Progenitor cell of endocrine pancreas (in vitro differentiated cells): ENCODE measurements around the gene PCDHGA1. TPM values are rescaled to one million over a fixed set of nuclear protein-coding genes. Genes with fewer than 3 reads are reported as not detected.

ENCODE experiments used
- DNase-seq: peaks from one replicate; pipeline ENCODE4 v3.0.0; 2021; ENCODE audit warnings: low spot score; ENCODE audit not compliant: unreplicated experiment
- H3K27ac Mint-ChIP-seq: 2 replicates; pipeline ENCODE4 v1.8.0; 2021; ENCODE audit warnings: mild to moderate bottlenecking, moderate library complexity, mixed read lengths
- H3K27me3 Mint-ChIP-seq: 2 replicates; pipeline ENCODE4 v1.8.0; 2021; ENCODE audit warnings: mixed read lengths
- H3K36me3 Mint-ChIP-seq: 2 replicates; pipeline ENCODE4 v1.8.0; 2022; ENCODE audit warnings: mixed read lengths; ENCODE audit not compliant: insufficient read depth
- H3K4me1 Mint-ChIP-seq: 2 replicates; pipeline ENCODE4 v1.8.0; 2021; ENCODE audit warnings: low read depth, mixed read lengths
- H3K4me3 Mint-ChIP-seq: 2 replicates; pipeline ENCODE4 v1.8.0; 2021; ENCODE audit warnings: low read depth, mild to moderate bottlenecking, moderate library complexity, mixed read lengths
- H3K9me3 Mint-ChIP-seq: 2 replicates; pipeline ENCODE4 v1.8.0; 2021; ENCODE audit warnings: low read depth, mixed read lengths
- total RNA-seq: library from RNA; stranded (reverse); gene quantifications from 2 replicates; pipeline ENCODE4 v1.2.1, GENCODE V29; 2021
- TF ChIP-seq, protein P1 (sequence below): fragments of 200-600 bp; sonication (generic); IDR thresholded peaks from one replicate; pipeline ENCODE4 v1.5.0; 2021; ENCODE audit warnings: antibody characterized with exemption, mild to moderate bottlenecking; ENCODE audit not compliant: unreplicated experiment

Gene PCDHGA1
- total RNA-seq, 1 donor from 2014 or later, result 1.3 TPM

DNA sequence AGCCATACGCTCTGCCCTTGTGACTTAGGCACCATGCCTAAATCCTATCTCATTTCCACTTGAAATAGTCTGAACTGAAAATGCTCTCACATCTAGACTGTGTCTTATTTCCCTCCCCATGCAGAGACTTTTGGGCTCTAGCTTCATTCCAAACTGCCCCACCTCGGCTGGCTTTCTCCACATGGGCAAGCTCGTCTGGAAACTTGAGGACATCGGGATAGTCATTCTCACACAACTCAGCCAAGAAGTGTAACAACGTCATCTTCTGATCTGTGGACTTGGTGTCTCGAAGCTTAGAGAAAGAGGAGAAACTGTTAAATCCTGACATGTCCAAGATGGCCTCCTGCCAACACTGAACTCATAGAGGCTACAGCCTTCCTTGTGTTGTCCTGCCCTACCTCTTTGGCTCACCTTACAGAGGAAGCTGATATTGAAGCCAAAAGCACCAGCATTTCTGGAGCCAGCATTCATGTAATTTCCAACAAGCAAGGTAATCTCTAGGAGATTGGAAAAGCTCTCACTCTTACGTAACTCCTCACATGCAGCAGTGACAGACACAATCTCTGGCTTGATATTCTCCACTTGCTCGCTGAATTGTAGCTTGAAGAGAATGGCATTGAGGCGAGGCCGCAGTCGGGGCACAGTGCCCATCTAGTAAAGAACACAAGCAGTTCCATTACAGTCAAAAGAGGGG is 198.1 kb downstream of the PCDHGA1 start:
- Mint-ChIP-seq H3K9me3 (no peaks in the 10 kb centered on the region), H3K27me3 (no peaks in the 10 kb centered on the region), H3K4me1 (peaks cover 18% of the 10 kb centered on the region), H3K36me3 (peaks cover 25% of the 10 kb centered on the region), H3K27ac (no peak overlapping the region), H3K4me3 (no peak overlapping the region)
- TF ChIP-seq, protein P1, sequence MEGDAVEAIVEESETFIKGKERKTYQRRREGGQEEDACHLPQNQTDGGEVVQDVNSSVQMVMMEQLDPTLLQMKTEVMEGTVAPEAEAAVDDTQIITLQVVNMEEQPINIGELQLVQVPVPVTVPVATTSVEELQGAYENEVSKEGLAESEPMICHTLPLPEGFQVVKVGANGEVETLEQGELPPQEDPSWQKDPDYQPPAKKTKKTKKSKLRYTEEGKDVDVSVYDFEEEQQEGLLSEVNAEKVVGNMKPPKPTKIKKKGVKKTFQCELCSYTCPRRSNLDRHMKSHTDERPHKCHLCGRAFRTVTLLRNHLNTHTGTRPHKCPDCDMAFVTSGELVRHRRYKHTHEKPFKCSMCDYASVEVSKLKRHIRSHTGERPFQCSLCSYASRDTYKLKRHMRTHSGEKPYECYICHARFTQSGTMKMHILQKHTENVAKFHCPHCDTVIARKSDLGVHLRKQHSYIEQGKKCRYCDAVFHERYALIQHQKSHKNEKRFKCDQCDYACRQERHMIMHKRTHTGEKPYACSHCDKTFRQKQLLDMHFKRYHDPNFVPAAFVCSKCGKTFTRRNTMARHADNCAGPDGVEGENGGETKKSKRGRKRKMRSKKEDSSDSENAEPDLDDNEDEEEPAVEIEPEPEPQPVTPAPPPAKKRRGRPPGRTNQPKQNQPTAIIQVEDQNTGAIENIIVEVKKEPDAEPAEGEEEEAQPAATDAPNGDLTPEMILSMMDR, result no peak
- no peak for DNase-seq

DNA sequence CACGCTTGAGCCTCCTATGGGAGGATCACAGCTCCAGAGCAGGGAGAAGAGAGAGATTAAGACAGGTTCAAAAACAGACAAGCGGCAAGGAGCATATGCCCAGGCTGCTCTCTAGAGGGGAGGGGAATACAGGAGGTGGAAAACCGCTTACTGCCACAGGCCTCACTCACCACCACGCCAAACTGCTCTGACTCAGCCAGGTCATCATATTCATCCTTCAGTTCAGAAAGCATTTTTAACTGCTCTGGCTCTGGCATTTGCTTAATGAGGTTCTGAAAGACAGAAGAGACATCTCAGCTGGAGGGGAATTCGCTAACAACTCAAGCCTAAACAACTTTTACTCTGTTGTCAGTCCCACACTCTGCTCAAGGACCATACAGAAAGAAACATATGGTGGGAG is 198.7 kb downstream of the PCDHGA1 start:
- H3K27ac Mint-ChIP-seq, result no peak overlapping the region
- TF ChIP-seq, protein P1, result no peak
- no peak for DNase-seq
- no peaks in the 10 kb centered on the region for H3K27me3 Mint-ChIP-seq
- H3K4me1 Mint-ChIP-seq, result peaks cover 18% of the 10 kb centered on the region
- peaks cover 26% of the 10 kb centered on the region for H3K36me3 Mint-ChIP-seq
- no peak overlapping the region for H3K4me3 Mint-ChIP-seq
- no peaks in the 10 kb centered on the region for H3K9me3 Mint-ChIP-seq

DNA sequence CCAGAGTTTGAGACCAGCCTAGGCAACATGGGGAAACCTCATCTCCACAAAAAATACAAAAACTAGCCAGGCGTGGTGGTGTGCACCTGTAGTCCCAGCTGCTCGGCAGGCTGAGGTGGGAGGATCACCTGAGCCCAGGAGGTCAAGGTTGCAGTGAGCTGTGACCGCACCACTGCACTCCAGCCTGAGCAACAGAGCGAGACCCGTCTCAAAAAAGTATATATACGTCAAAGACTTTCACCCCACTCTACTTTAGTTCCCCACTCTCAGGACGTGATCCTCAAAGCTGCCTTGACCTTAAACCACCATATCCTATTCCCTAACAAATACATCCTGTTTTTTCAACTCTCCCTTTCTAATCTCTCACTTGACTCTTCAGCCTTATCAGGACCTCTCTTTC is 199.6 kb downstream of the PCDHGA1 start:
- DNase-seq, result no peak
- H3K36me3 Mint-ChIP-seq, result peaks cover 23% of the 10 kb centered on the region
- TF ChIP-seq, protein P1, result no peak
- H3K4me3 Mint-ChIP-seq, result no peak overlapping the region
- H3K4me1 Mint-ChIP-seq, result peaks cover 13% of the 10 kb centered on the region
- no peaks in the 10 kb centered on the region for H3K9me3 Mint-ChIP-seq
- no peaks in the 10 kb centered on the region for H3K27me3 Mint-ChIP-seq
- H3K27ac Mint-ChIP-seq, result no peak overlapping the region

DNA sequence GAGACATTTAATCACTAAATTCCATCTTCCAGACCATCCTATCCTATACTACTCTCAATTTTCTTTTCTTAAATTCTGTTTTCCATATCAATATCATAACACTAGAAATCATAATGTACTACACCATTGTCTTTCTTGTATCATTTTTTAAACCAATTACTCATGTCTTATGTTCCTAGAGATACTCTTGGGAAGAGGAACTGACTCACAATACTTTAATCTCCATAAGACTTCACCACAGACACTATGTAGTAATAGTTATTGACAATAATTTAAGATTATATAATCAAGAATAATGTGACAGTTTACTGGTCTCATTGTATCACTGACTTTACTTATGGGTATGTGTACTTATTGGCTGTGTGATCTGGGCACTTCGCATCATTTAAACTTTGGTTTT is 202.4 kb downstream of the PCDHGA1 start:
- peaks cover 15% of the 10 kb centered on the region for H3K36me3 Mint-ChIP-seq
- no peaks in the 10 kb centered on the region for H3K9me3 Mint-ChIP-seq
- DNase-seq, result no peak
- H3K4me3 Mint-ChIP-seq, result no peak overlapping the region
- no peaks in the 10 kb centered on the region for H3K4me1 Mint-ChIP-seq
- no peaks in the 10 kb centered on the region for H3K27me3 Mint-ChIP-seq
- no peak overlapping the region for H3K27ac Mint-ChIP-seq
- TF ChIP-seq, protein P1, result no peak

DNA sequence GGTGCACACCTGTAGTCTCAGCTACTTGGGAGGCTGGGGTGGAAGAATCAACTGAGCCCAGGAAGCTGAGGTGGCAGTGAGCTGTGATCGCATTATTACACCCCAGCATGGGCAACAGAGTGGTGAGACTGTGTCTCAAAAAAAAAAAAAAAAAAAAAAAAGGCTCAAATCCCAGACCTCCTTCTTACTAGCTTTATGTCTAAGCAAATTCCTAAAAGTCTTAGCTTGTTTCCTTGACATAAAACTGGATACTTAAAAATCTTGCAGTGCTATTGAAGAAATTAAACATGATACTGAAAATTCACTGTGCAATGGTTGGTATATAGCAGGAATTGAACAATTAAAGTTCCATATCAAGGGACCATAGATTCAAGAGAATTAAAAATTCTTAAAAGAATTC is 203.6 kb downstream of the PCDHGA1 start:
- TF ChIP-seq, protein P1, result no peak
- Mint-ChIP-seq H3K4me1 (no peaks in the 10 kb centered on the region), H3K27me3 (no peaks in the 10 kb centered on the region)

More for the DNA sequence above, 203.6 kb downstream of the PCDHGA1 start:
- Mint-ChIP-seq H3K4me3 (no peak overlapping the region), H3K27ac (no peak overlapping the region), H3K9me3 (no peaks in the 10 kb centered on the region), H3K36me3 (peaks cover 7% of the 10 kb centered on the region)
- no peak for DNase-seq
